T-cell (primary cell): Measurements from ENCODE around the gene DSE. TPM values are rescaled to one million over a fixed set of nuclear protein-coding genes. Genes with fewer than 3 reads are reported as not detected.
"Not testable (repeated sequence)": the region's sequence is repeated elsewhere in the genome, so short reads cannot be mapped to it uniquely, and the experiment has no call there.

Source experiments
- ATAC-seq, 4 experiments: fragments of 200-7000 bp in 3 of 4; fragments of 150-1000 bp in 1 of 4; cut with Tn5 transposase; replicated peaks in 1 of 4; 1 replicate in 3 of 4; 2 replicates in 1 of 4; pipeline ENCODE4 v1.10.0; 2021; ENCODE audit warnings: moderate library complexity in 3 of 4, mild to moderate bottlenecking in 2 of 4, moderate number of reproducible peaks in 1 of 4
- CTCF ChIA-PET, 2 donors: fragments of 300-600 bp; sonication (Branson Sonifier 250); formaldehyde crosslinking; loops; one replicate each; lab custom pipeline; 2022; ENCODE audit warnings: antibody characterized with exemption in 2 of 2; lab: Charles Lee
- POLR2A ChIA-PET, 2 donors: fragments of 300-600 bp; sonication (Branson Sonifier 250); formaldehyde crosslinking; loops; one replicate each; lab custom pipeline; 2022; ENCODE audit warnings: antibody characterized with exemption in 2 of 2; lab: Charles Lee
- DNase-seq, 35 experiments: peaks; one replicate each; pipeline versions ENCODE4 v3.0.0 to v3.0.0-alpha.2; 2013 to 2023
- H3K27ac ChIP-seq: one replicate; pipeline ENCODE4 v1.5.1; 2013; ENCODE audit warnings: low read length
- H3K27me3 ChIP-seq, 2 experiments: replicated peaks in 1 of 2; 1 replicate in 1 of 2; 2 replicates in 1 of 2; pipeline versions ENCODE4 v1.6.1 to v1.7.0; 2013; ENCODE audit warnings: low read length in 1 of 2, mixed read lengths in 1 of 2; ENCODE audit not compliant: control insufficient read depth in 2 of 2, insufficient read depth in 2 of 2; ENCODE audit errors: extremely low read depth in 1 of 2
- H3K36me3 ChIP-seq, 2 donors: 1 replicate in 1 of 2; 2 replicates in 1 of 2; pipeline versions ENCODE4 v1.6.1 to v1.7.0; 2013; ENCODE audit warnings: low read length in 1 of 2; ENCODE audit not compliant: control insufficient read depth in 2 of 2, insufficient read depth in 1 of 2; ENCODE audit errors: extremely low read depth in 1 of 2
- H3K4me1 ChIP-seq, 2 experiments: 1 replicate in 1 of 2; 2 replicates in 1 of 2; pipeline versions ENCODE4 v1.6.1 to v1.7.0; 2013; ENCODE audit warnings: low read length in 2 of 2, mixed read lengths in 1 of 2; ENCODE audit not compliant: insufficient read depth in 2 of 2, control insufficient read depth in 1 of 2; ENCODE audit errors: extremely low read depth in 1 of 2
- H3K4me3 ChIP-seq, 2 donors: 1 replicate in 1 of 2; 2 replicates in 1 of 2; pipeline versions ENCODE4 v1.5.1 to v1.7.0; 2013; ENCODE audit warnings: mild to moderate bottlenecking in 2 of 2, low read length in 1 of 2, moderate library complexity in 1 of 2; ENCODE audit not compliant: control insufficient read depth in 1 of 2; ENCODE audit errors: extremely low read depth in 1 of 2
- H3K9me3 ChIP-seq: 2 replicates; pipeline ENCODE4 v1.7.0; 2013
- H3K27ac Mint-ChIP-seq, 2 donors: one replicate each; pipeline ENCODE4 v1.8.0; 2020 to 2021; ENCODE audit warnings: mild to moderate bottlenecking in 2 of 2, mixed read lengths in 2 of 2
- H3K27me3 Mint-ChIP-seq, 2 donors: one replicate each; pipeline ENCODE4 v1.8.0; 2021 to 2022; ENCODE audit warnings: mixed read lengths in 2 of 2
- H3K36me3 Mint-ChIP-seq: one replicate; pipeline ENCODE4 v1.8.0; 2021; ENCODE audit warnings: mixed read lengths
- H3K4me1 Mint-ChIP-seq, 3 donors: one replicate each; pipeline ENCODE4 v1.8.0; 2020 to 2022; ENCODE audit warnings: mixed read lengths in 3 of 3, mild to moderate bottlenecking in 1 of 3
- H3K4me3 Mint-ChIP-seq, 3 donors: one replicate each; pipeline ENCODE4 v1.8.0; 2020 to 2022; ENCODE audit warnings: mild to moderate bottlenecking in 3 of 3, mixed read lengths in 3 of 3, moderate library complexity in 3 of 3
- H3K9me3 Mint-ChIP-seq, 3 donors: one replicate each; pipeline ENCODE4 v1.8.0; 2020 to 2022; ENCODE audit warnings: mixed read lengths in 3 of 3
- WGBS: methylation state at CpG from one replicate; pipeline ENCODE4 v1.1.5; 2013; ENCODE audit warnings: missing lambda C conversion rate; ENCODE audit not compliant: insufficient coverage; 5-methylcytosine and 5-hydroxymethylcytosine counted together
- total RNA-seq, 35 experiments: library from RNA in 6 of 35; stranded (reverse) in 6 of 35; fragments of 120-200 nt in 1 of 35; gene quantifications; one replicate each; pipeline versions ENCODE4 v1.2.1 to v1.2.4 and lab custom pipeline; 2013 to 2026

DSE gene
- total RNA-seq, 5 donors from 2014 or later (not counting 1 experiment from before 2014, with no cell fraction given), result 5.9 to 9.3 (median 7.4) TPM

DNA sequence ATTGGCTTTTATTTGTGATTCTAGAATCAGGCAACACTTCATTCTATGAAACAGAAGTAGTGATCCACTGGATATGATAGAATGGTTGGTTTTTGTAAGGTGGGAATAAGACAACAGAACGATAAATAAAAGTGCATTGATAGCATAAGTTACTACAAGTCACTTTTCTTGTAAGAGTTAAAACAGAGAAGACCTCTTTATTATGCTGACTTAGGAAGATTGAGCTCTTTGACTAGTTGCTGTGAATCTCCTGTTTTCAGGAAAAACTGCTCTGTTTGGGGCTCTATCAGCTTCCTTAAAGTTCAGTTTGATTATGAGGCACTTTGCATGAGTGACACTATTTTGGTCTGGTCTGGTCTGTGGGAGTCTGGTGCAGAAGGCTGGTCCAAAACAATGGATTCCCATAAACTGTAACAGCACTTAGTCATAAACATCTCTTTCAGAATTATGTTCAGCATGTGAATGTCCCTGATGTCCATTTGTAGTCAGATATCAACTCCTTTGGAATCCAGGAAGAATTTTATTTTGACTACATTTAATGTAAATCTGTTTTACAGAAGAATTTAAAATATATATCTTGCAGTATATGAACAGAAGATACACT is 35.0 kb upstream of the DSE start:
- H3K27me3 Mint-ChIP-seq, result no peaks in the 10 kb centered on the region
- H3K9me3 Mint-ChIP-seq, result peaks cover 3 to 13% (median 7%) of the 10 kb centered on the region in 3 donors
- no peaks in the 10 kb centered on the region for H3K4me1 Mint-ChIP-seq
- CTCF ChIA-PET, result no interaction called here
- Histone ChIP-seq H3K27ac (no peak overlapping the region), H3K27me3 (no peaks in the 10 kb centered on the region), H3K9me3 (no peaks in the 10 kb centered on the region), H3K36me3 (no peaks in the 10 kb centered on the region), H3K4me3 (no peak overlapping the region), H3K4me1 (no peaks in the 10 kb centered on the region)
- POLR2A ChIA-PET, result no interaction called here
- no peak overlapping the region for H3K4me3 Mint-ChIP-seq
- ATAC-seq, result no peak
- H3K36me3 Mint-ChIP-seq, result no peaks in the 10 kb centered on the region
- no peak for DNase-seq
- H3K27ac Mint-ChIP-seq, result no peak overlapping the region
- WGBS, result no CpG with 5 or more reads among the region's 1 CpG

DNA sequence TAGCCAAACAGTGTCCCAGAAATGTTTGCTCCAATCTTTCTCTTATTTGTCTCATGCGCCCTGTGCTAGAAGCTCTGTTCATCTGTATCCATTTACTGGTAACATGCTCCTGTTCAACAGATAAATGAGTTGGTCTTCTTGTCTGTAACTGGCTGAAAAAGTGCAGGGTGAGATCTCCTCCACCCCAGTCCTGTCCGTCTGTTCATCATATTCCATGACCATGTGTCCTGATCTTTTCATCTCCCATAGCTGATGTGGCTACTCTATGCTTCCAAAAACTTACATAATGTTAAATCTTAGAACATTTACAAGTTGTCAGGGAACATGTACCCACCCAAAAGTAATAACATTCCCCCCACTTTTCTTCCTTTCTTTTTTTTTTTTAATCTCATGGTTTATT is 31.8 kb upstream of the DSE start:
- Histone ChIP-seq H3K4me3 (no peak overlapping the region), H3K9me3 (peaks cover 3% of the 10 kb centered on the region), H3K27ac (no peak overlapping the region), H3K36me3 (no peaks in the 10 kb centered on the region), H3K27me3 (peaks cover 0 to 2% of the 10 kb centered on the region in 2 experiments), H3K4me1 (no peaks in the 10 kb centered on the region)
- Mint-ChIP-seq H3K9me3 (peaks cover 3 to 7% (median 6%) of the 10 kb centered on the region in 3 donors), H3K4me1 (no peaks in the 10 kb centered on the region), H3K36me3 (peaks cover 3% of the 10 kb centered on the region), H3K27ac (no peak overlapping the region), H3K27me3 (peaks cover 0 to 6% of the 10 kb centered on the region in 2 donors), H3K4me3 (no peak overlapping the region)
- 83% methylated on average over 1 of the region's 2 CpGs for WGBS
- POLR2A ChIA-PET, result no interaction called here
- ATAC-seq (no peak), DNase-seq (no peak)
- CTCF ChIA-PET, result no interaction called here

DNA sequence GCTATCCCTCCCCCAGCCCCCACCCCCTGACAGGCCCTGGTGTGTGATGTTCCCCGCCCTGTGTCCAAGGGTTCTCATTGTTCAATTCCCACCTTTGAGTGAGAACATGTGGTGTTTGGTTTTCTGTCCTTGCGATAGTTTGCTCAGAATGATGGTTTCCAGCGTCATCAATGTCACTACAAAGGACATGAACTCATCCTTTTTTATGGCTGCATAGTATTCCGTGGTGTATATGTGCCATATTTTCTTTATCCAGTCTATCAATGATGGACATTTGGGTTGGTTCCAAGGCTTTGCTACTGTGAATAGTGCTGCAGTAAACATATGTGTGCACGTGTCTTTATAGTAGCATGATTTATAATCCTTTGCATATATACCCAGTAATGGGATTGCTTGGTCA is 30.1 kb upstream of the DSE start:
- DNase-seq, POLR2A ChIA-PET, H3K9me3 ChIP-seq, H3K27ac ChIP-seq, H3K4me1 Mint-ChIP-seq, H3K9me3 Mint-ChIP-seq, CTCF ChIA-PET, H3K27me3 Mint-ChIP-seq, H3K27me3 ChIP-seq, ATAC-seq, H3K27ac Mint-ChIP-seq, H3K4me3 Mint-ChIP-seq, H3K4me3 ChIP-seq, H3K4me1 ChIP-seq, H3K36me3 Mint-ChIP-seq, H3K36me3 ChIP-seq: not testable (repeated sequence)
- 85% methylated on average over 2 of the region's 5 CpGs for WGBS

DNA sequence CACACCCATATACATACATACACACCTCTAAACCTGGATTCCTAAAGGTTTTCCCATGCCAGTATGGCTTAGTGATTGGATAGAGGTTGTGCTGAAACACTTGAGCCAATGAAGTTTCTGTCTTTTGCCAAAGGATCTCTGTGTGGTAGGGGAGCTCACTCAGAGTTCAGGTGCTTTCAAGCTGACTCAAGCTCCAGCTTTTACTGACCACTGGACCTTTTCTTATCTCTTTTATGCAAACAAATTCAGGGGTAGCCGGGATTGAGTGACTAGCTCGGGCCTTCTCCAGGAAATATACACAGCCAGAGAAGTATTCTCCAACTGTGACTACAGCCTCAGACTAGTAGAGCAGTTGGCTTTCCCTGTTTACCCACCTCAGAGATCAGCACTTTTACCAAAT is 21.5 kb upstream of the DSE start:
- ChIA-PET CTCF (no interaction called here), POLR2A (no interaction called here)
- Mint-ChIP-seq H3K27ac (no peak overlapping the region), H3K9me3 (peaks cover 6 to 7% (median 7%) of the 10 kb centered on the region in 3 donors), H3K27me3 (no peaks in the 10 kb centered on the region), H3K4me3 (no peak overlapping the region), H3K36me3 (no peaks in the 10 kb centered on the region), H3K4me1 (no peaks in the 10 kb centered on the region)
- no peaks in the 10 kb centered on the region for H3K27me3 ChIP-seq
- H3K36me3 ChIP-seq, result no peaks in the 10 kb centered on the region
- 40% methylated on average over 2 of the region's 2 CpGs for WGBS
- no peak overlapping the region for H3K4me3 ChIP-seq
- DNase-seq (no peak), ATAC-seq (no peak)
- H3K4me1 ChIP-seq, result no peaks in the 10 kb centered on the region
- H3K9me3 ChIP-seq, result no peaks in the 10 kb centered on the region
- no peak overlapping the region for H3K27ac ChIP-seq

DNA sequence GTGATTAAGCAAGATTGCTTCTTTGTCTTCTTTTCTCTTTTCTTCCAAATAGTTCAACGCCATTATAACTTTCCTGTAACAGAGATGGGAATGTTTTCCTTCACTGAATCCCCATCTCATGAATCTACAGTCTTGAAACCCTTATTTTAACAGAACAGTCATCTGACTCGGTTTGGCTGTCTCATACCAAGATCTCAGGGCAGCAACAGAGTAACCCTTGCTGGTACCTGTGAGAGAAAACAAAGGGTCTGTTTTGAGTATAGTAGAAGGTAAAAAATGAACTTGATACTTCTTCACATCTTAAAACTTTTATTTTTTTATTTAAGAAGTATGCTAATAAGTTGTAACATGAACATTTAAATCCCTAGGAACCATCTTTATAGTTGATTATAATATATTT is 19.6 kb upstream of the DSE start:
- Mint-ChIP-seq H3K4me3 (no peak overlapping the region), H3K27ac (no peak overlapping the region), H3K36me3 (no peaks in the 10 kb centered on the region), H3K27me3 (no peaks in the 10 kb centered on the region), H3K4me1 (no peaks in the 10 kb centered on the region), H3K9me3 (peaks cover 0 to 4% (median 3%) of the 10 kb centered on the region in 3 donors)
- H3K27me3 ChIP-seq, result no peaks in the 10 kb centered on the region
- CTCF ChIA-PET, result no interaction called here
- no peaks in the 10 kb centered on the region for H3K4me1 ChIP-seq
- H3K36me3 ChIP-seq, result no peaks in the 10 kb centered on the region
- no peak overlapping the region for H3K4me3 ChIP-seq
- no peak for ATAC-seq
- WGBS, result no CpG with 5 or more reads among the region's 2 CpGs
- no peak for DNase-seq
- no peaks in the 10 kb centered on the region for H3K9me3 ChIP-seq
- H3K27ac ChIP-seq, result no peak overlapping the region
- POLR2A ChIA-PET, result interaction anchor here in 1 of 2 donors (0.7 kb wide), 2 partner anchors 21 to 59 kb away, joined by 3 read pairs; no protein-coding TSS in a partner anchor

DNA sequence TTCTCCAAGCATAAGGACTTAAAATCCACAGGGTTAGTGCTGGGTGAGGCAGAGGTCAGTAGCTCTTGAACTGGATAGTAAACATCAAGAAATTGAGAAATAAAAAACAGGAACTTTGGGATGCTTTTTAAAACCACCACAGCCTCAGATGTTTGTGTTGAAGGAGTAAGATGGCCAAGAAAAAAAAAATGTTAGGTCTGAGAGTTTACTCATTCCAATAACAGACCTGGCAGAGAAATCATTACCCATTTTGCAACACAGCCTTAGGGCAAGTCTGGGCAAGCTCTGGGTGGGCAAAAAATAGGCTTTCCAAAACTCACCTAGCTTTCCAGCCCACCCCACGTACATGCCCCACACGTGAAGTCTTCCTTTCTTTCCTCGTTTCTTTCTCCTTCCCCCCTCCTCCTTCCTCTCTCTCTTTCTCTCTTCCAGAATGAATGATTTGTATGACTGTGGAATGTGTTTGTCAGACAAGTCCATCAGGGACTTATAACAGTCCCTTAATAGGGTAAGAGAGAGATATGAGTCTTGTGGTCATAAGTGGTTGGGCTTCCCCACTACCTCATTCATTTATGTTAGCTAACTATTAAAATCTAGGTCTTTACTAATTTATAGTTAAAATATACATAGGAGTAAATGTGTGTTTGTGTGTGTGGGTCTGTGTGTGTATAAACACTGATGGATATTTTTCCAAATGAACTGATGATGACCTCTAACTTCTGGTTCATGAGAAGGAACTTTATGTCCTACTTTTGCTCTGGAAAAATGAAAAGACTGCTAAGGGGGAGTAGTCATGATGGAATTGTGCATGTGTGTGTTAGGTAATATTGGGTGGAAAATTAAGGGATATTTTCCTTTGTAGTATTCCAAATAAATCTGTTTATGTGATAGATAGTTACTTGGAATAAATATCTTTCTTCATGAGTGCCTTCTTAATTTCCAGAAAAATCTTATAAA is 18.0 kb upstream of the DSE start:
- ChIA-PET CTCF (interaction anchor here in 1 of 2 donors (0.7 kb wide), 1 partner anchor 132 kb away, joined by 3 read pairs; no protein-coding TSS in a partner anchor), POLR2A (interaction anchor here in 1 of 2 donors (0.5 kb wide), 1 partner anchor 26 kb away, joined by 7 read pairs; no protein-coding TSS in a partner anchor)
- no CpG with 5 or more reads among the region's 3 CpGs for WGBS
- ATAC-seq, result no peak
- Histone ChIP-seq H3K4me1 (no peaks in the 10 kb centered on the region), H3K36me3 (no peaks in the 10 kb centered on the region), H3K4me3 (no peak overlapping the region), H3K27ac (no peak overlapping the region), H3K9me3 (no peaks in the 10 kb centered on the region), H3K27me3 (no peaks in the 10 kb centered on the region)
- H3K4me1 Mint-ChIP-seq, result no peaks in the 10 kb centered on the region
- no peaks in the 10 kb centered on the region for H3K36me3 Mint-ChIP-seq
- no peaks in the 10 kb centered on the region for H3K9me3 Mint-ChIP-seq
- DNase-seq, result no peak
- no peaks in the 10 kb centered on the region for H3K27me3 Mint-ChIP-seq
- no peak overlapping the region for H3K27ac Mint-ChIP-seq
- H3K4me3 Mint-ChIP-seq, result no peak overlapping the region
